ENCODE data around the gene NBPF6. TPM values are rescaled to one million over a fixed set of nuclear protein-coding genes. Genes with fewer than 3 reads are reported as not detected.
A peak's percentile ranks its signal among the peaks of the same experiment; 100 is the strongest.

The NBPF6 gene
- total and polyA plus RNA-seq, 11 donors, result not detected

- H3K9me3 ChIP-seq, result no peaks in the 10 kb centered on the region
- no peak overlapping the region for H3K27ac ChIP-seq
- ATAC-seq (no peak), DNase-seq (no peak)
- intact Hi-C loops (cut with DNase I), result no loop called here
- no peaks in the 10 kb centered on the region for H3K36me3 ChIP-seq
- peaks cover 0 to 13% (median 0%) of the 10 kb centered on the region in 12 donors for H3K4me1 ChIP-seq
- TF ChIP-seq CTCF (IDR thresholded peaks at IDR 0.05), result no peak
- no peak for TF ChIP-seq POLR2A (IDR thresholded peaks at IDR 0.05)
- peaks cover 0 to 5% (median 0%) of the 10 kb centered on the region in 9 donors for H3K27me3 ChIP-seq
- no peak overlapping the region for H3K4me3 ChIP-seq
- 80 to 86% (median 82%) methylated on average over 1 of the region's 1 CpG for WGBS, 4 donors
These were observed 54.3 kb downstream of the NBPF6 start for GRCh38 chr1:108504447-108504846.

GRCh38 chr1:108505763-108506070 lies 55.6 kb downstream of the NBPF6 start:
- 77 to 90% (median 82%) methylated on average over 2 of the region's 2 CpGs for WGBS, 4 donors

GRCh38 chr1:108511764-108512163 lies 61.6 kb downstream of the NBPF6 start:
- Histone ChIP-seq H3K36me3 (no peaks in the 10 kb centered on the region), H3K4me3 (no peak overlapping the region), H3K27ac (no peak overlapping the region), H3K9me3 (no peaks in the 10 kb centered on the region), H3K27me3 (peaks cover 0 to 4% (median 0%) of the 10 kb centered on the region in 9 donors), H3K4me1 (no peaks in the 10 kb centered on the region)
- intact Hi-C loops (cut with DNase I), result loop anchor here (1.0 to 10.0 kb wide), 8 partner anchors 46 to 727 kb away; partner anchors contain the start of gene EEIG2 (in 2 of the 10)
- no peak for TF ChIP-seq CTCF (IDR thresholded peaks at IDR 0.05)
- no peak for DNase-seq
- no peak for ATAC-seq
- 50 to 55% (median 54%) methylated on average over 3 of the region's 3 CpGs for WGBS, 4 donors

More at GRCh38 chr1:108505763-108506070, 55.6 kb downstream of the NBPF6 start:
- Histone ChIP-seq H3K27me3 (peaks cover 0 to 8% (median 0%) of the 10 kb centered on the region in 9 donors), H3K27ac (no peak overlapping the region), H3K4me3 (no peak overlapping the region), H3K9me3 (no peaks in the 10 kb centered on the region), H3K36me3 (no peaks in the 10 kb centered on the region), H3K4me1 (peaks cover 0 to 13% (median 0%) of the 10 kb centered on the region in 12 donors)
- intact Hi-C loops (cut with DNase I), result no loop called here
- DNase-seq, result no peak
- no peak for TF ChIP-seq CTCF (IDR thresholded peaks at IDR 0.05)
- TF ChIP-seq POLR2A (IDR thresholded peaks at IDR 0.05), result no peak
- no peak for ATAC-seq

- H3K27me3 ChIP-seq, result peaks cover 0 to 3% (median 0%) of the 10 kb centered on the region in 9 donors
- no peak for TF ChIP-seq POLR2A (IDR thresholded peaks at IDR 0.05)
- peak; percentile 75 to 95 (median 91) for TF ChIP-seq CTCF (IDR thresholded peaks at IDR 0.05)
- no peak overlapping the region for H3K4me3 ChIP-seq
- ATAC-seq, result peak in 1 of 4 donors; percentile 47
- H3K27ac ChIP-seq, result no peak overlapping the region
- 54 to 61% (median 55%) methylated on average over 6 of the region's 6 CpGs for WGBS, 4 donors
- intact Hi-C loops (cut with DNase I), result loop anchor here in 9 of 10 donors (1.0 to 10.0 kb wide), 7 partner anchors 45 to 728 kb away; partner anchors contain the start of gene EEIG2 (in 2 of the 9)
- H3K36me3 ChIP-seq, result no peaks in the 10 kb centered on the region
- no peaks in the 10 kb centered on the region for H3K4me1 ChIP-seq
- no peak for DNase-seq
- H3K9me3 ChIP-seq, result no peaks in the 10 kb centered on the region
These were observed 62.3 kb downstream of the NBPF6 start for GRCh38 chr1:108512239-108513043.
